Kidney glomerular epithelial cell (primary cell): Measurements from ENCODE around the gene FKBP14.

ENCODE experiments used
- DNase-seq: peaks from one replicate; lab custom pipeline; 2025; lab: John Stamatoyannopoulos, UW

FKBP14 gene

GRCh38 chr7:30032310-30033125 lies 6.0 kb upstream of the FKBP14 start:
- no peak for DNase-seq

GRCh38 chr7:30029696-30030095 lies 3.2 kb upstream of the FKBP14 start:
- DNase-seq, result peak; percentile 43

GRCh38 chr7:30028749-30029635 lies 2.5 kb upstream of the FKBP14 start:
- DNase-seq, result peak; percentile 31

- peak; percentile 57 for DNase-seq
Observed at GRCh38 chr7:30028216-30028748, 1.8 kb upstream of the FKBP14 start, which contains the start of gene PLEKHA8. Gene PLEKHA8, plus strand, starts transcription at chr7:30028412. Its CDS starts 351 bp downstream, at chr7:30028763.

GRCh38 chr7:30027740-30028215 lies 1.3 kb upstream of the FKBP14 start:
- no peak for DNase-seq

- DNase-seq, result peak; percentile 73
Observed at GRCh38 chr7:30027065-30027456, 559 bp upstream of the FKBP14 start.

GRCh38 chr7:30023524-30023923 lies 3.0 kb downstream of the FKBP14 start:
- no peak for DNase-seq

GRCh38 chr7:30022991-30023390 lies 3.5 kb downstream of the FKBP14 start:
- DNase-seq, result no peak

- no peak for DNase-seq
Observed at GRCh38 chr7:30020535-30020934, 6.0 kb downstream of the FKBP14 start.

GRCh38 chr7:30019960-30020359 lies 6.5 kb downstream of the FKBP14 start:
- no peak for DNase-seq

GRCh38 chr7:30019387-30019786 lies 7.1 kb downstream of the FKBP14 start:
- DNase-seq, result no peak

GRCh38 chr7:30018451-30018850 lies 8.1 kb downstream of the FKBP14 start:
- no peak for DNase-seq

GRCh38 chr7:30012757-30013156 lies 13.7 kb downstream of the FKBP14 start:
- no peak for DNase-seq

GRCh38 chr7:30010021-30010420 lies 16.5 kb downstream of the FKBP14 start:
- DNase-seq, result no peak

GRCh38 chr7:30005464-30005863 lies 21.0 kb downstream of the FKBP14 start:
- DNase-seq, result no peak

- no peak for DNase-seq
Observed at GRCh38 chr7:30003098-30003497, 23.4 kb downstream of the FKBP14 start.

- no peak for DNase-seq
Observed at GRCh38 chr7:30001998-30002397, 24.5 kb downstream of the FKBP14 start.

GRCh38 chr7:29998489-29998888 lies 28.0 kb downstream of the FKBP14 start:
- DNase-seq, result no peak

- DNase-seq, result no peak
Observed at GRCh38 chr7:29996321-29996720, 30.2 kb downstream of the FKBP14 start.

GRCh38 chr7:29995652-29996051 lies 30.9 kb downstream of the FKBP14 start:
- DNase-seq, result no peak

- DNase-seq, result no peak
Observed at GRCh38 chr7:29993140-29993539, 33.4 kb downstream of the FKBP14 start.

GRCh38 chr7:29991937-29992336 lies 34.6 kb downstream of the FKBP14 start:
- no peak for DNase-seq

GRCh38 chr7:29990931-29991330 lies 35.6 kb downstream of the FKBP14 start:
- DNase-seq, result no peak
